ENCODE results near the gene SLC7A10.

SLC7A10 gene

GRCh38 chr19:33249740-33250366 lies 24.2 kb upstream of the SLC7A10 start:
- TF ChIP-seq, protein P1, sequence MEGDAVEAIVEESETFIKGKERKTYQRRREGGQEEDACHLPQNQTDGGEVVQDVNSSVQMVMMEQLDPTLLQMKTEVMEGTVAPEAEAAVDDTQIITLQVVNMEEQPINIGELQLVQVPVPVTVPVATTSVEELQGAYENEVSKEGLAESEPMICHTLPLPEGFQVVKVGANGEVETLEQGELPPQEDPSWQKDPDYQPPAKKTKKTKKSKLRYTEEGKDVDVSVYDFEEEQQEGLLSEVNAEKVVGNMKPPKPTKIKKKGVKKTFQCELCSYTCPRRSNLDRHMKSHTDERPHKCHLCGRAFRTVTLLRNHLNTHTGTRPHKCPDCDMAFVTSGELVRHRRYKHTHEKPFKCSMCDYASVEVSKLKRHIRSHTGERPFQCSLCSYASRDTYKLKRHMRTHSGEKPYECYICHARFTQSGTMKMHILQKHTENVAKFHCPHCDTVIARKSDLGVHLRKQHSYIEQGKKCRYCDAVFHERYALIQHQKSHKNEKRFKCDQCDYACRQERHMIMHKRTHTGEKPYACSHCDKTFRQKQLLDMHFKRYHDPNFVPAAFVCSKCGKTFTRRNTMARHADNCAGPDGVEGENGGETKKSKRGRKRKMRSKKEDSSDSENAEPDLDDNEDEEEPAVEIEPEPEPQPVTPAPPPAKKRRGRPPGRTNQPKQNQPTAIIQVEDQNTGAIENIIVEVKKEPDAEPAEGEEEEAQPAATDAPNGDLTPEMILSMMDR (IDR thresholded peaks at IDR 0.05): no peak
- TF ChIP-seq ZFX (IDR thresholded peaks at IDR 0.05; ENCODE audit: borderline replicate concordance): no peak
- H3K27ac ChIP-seq: no peak overlapping the region

GRCh38 chr19:33248954-33249613 lies 23.4 kb upstream of the SLC7A10 start:
- H3K27ac ChIP-seq: no peak overlapping the region
- TF ChIP-seq, protein P1 (IDR thresholded peaks at IDR 0.05): peak; percentile 10; the same call in 1 of the 2 replicates
- TF ChIP-seq ZFX (IDR thresholded peaks at IDR 0.05; ENCODE audit: borderline replicate concordance): no peak

GRCh38 chr19:33248553-33248953 lies 22.9 kb upstream of the SLC7A10 start:
- TF ChIP-seq, protein P1 (IDR thresholded peaks at IDR 0.05): no peak
- TF ChIP-seq ZFX (IDR thresholded peaks at IDR 0.05; ENCODE audit: borderline replicate concordance): no peak
- no peak overlapping the region for H3K27ac ChIP-seq

DNA sequence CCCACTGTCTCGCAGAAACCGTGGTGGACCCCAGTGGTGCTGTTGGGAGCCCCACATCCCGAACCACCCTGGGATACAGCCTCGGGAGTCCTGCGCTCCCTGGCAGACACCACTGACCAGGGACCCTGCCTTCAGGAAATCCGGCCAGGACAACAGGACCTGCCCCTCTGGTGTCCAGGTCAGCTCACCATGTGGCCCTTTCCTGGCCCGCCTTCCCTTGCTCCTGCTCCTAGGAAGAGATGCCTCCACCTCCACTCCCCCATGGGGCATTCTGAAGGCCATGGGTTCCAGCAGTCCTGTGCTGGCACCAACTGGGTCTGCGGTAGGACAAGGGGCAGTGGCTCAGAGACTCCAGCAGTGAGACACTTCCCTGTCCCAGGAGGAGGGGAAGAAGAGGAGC lies 22.5 kb upstream of the SLC7A10 start:
- no peak overlapping the region for H3K27ac ChIP-seq
- TF ChIP-seq, protein P1 (IDR thresholded peaks at IDR 0.05): no peak
- TF ChIP-seq ZFX (IDR thresholded peaks at IDR 0.05; ENCODE audit: borderline replicate concordance): no peak

GRCh38 chr19:33247441-33247819 lies 21.8 kb upstream of the SLC7A10 start:
- TF ChIP-seq, protein P1 (IDR thresholded peaks at IDR 0.05): no peak
- TF ChIP-seq ZFX (IDR thresholded peaks at IDR 0.05; ENCODE audit: borderline replicate concordance): no peak
- H3K27ac ChIP-seq: no peak overlapping the region

DNA sequence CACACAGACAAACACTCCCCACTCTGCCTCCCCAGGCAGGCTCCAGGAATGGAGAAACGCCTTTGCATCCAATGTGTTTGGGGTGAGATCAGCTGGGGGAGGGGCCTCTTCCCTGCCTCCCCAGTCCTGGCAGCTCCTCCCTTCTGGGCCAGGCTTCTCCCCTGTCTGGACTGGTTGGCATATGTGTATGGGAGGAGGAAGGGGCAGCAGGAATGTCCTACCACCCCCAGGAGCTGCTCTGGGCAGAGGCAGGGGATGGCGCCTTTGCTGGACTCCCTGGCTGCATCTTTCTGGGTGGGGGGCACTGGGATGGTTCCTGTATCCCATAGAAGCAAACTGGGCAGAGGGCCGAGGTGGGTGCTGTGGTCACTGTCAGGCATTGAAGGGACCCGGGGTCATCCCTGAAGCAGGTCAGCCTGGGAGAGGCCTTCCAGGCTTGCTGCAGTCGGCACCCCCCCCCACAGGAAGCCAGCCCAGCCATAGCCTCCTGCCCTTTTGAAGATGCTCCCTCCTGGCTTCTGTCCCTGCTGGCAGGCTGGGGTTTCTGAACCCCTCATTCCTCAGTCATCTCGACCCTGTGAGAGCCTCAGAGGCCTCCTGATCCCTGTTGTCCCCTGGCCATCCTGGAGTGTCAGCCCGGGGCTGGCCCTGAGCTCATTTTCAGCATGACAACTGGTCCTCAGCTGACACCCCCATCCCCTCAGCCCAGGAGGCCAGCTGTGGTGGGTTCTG lies 21.2 kb upstream of the SLC7A10 start:
- no peak overlapping the region for H3K27ac ChIP-seq
- TF ChIP-seq, protein P1 (IDR thresholded peaks at IDR 0.05): no peak
- no peak for TF ChIP-seq ZFX (IDR thresholded peaks at IDR 0.05; ENCODE audit: borderline replicate concordance)
